ENCODE measurements around the gene DCTD.

Gene DCTD

DNA sequence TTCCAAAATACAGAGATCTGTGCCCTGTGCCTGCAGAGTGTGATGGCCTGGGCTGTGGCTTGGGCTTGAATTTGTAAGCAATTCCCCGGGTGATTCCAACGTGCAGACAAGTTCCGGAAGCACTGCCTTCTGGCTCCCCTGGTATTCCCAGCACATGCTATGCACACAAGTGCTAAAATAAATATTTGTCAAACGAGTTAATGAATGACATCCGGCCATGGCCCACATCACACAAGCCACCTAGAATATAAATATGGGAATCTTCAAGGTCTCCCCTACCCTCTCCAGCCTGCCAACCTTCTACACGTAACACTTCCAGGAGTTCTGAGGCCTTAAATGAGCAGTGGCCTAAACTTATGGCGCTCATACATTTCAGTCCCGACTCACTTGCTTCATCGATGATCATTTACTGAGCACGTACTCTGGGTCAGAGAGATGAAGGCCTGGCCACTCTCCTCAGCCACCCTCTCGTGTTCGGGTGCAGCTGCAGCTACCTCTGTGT, 21.3 kb downstream of the DCTD start:
- no peak overlapping the region for H3K27ac ChIP-seq (ENCODE audit: low read depth, low read length)
- no peak for DNase-seq
- no peak overlapping the region for H2BK5ac ChIP-seq (ENCODE audit: low read length)

GRCh38 chr4:182894681-182895275, 22.4 kb downstream of the DCTD start:
- Histone ChIP-seq H3K9ac (ENCODE audit: low read length) (no peak overlapping the region), H3K4me2 (ENCODE audit: low read length) (no peak overlapping the region), H3K27ac (ENCODE audit: low read depth, low read length) (no peak overlapping the region), H4K5ac (ENCODE audit: low read length) (no peak overlapping the region), H2BK5ac (ENCODE audit: low read length) (no peak overlapping the region), H3K23ac (ENCODE audit: low read length) (no peak overlapping the region), H3K18ac (ENCODE audit: low read length) (no peak overlapping the region), H3K4me1 (ENCODE audit: control insufficient read depth, low read depth, low read length) (no peaks in the 10 kb centered on the region), H3K79me1 (ENCODE audit: low read length) (peaks cover 1% of the 10 kb centered on the region), H3K56ac (ENCODE audit: low read length) (no peak overlapping the region), H2BK15ac (replicated peaks; ENCODE audit: low read depth) (no peak overlapping the region), H3K79me2 (ENCODE audit: control insufficient read depth, insufficient read depth, low read length) (no peaks in the 10 kb centered on the region), H2AK5ac (ENCODE audit: low read length) (no peak overlapping the region), H2BK120ac (ENCODE audit: low read depth, low read length) (no peak overlapping the region), H3K36me3 (ENCODE audit: control insufficient read depth, insufficient read depth, low read length) (no peaks in the 10 kb centered on the region), H3K4me3 (ENCODE audit: low read length) (no peak overlapping the region), H3K27me3 (ENCODE audit: insufficient read depth, low read length, poor library complexity) (no peaks in the 10 kb centered on the region), H4K8ac (ENCODE audit: low read depth, low read length) (no peak overlapping the region), H3K4ac (ENCODE audit: low read depth, low read length) (no peak overlapping the region)
- DNase-seq = no peak
- WGBS (ENCODE audit: extremely low coverage, insufficient coverage, low lambda C conversion rate) = no CpG with 5 or more reads among the region's 18 CpGs

More for the DNA sequence above, 21.3 kb downstream of the DCTD start:
- no peak overlapping the region for H3K9ac ChIP-seq (ENCODE audit: low read length)
- H3K4me3 ChIP-seq (ENCODE audit: low read length) = no peak overlapping the region
- H3K4ac ChIP-seq (ENCODE audit: low read depth, low read length) = no peak overlapping the region
- peaks cover 1% of the 10 kb centered on the region for H3K79me1 ChIP-seq (ENCODE audit: low read length)
- H3K27me3 ChIP-seq (ENCODE audit: insufficient read depth, low read length, poor library complexity) = no peaks in the 10 kb centered on the region
- no peaks in the 10 kb centered on the region for H3K36me3 ChIP-seq (ENCODE audit: control insufficient read depth, insufficient read depth, low read length)
- no peak overlapping the region for H2AK5ac ChIP-seq (ENCODE audit: low read length)
- H3K23ac ChIP-seq (ENCODE audit: low read length) = no peak overlapping the region
- no CpG with 5 or more reads among the region's 12 CpGs for WGBS (ENCODE audit: extremely low coverage, insufficient coverage, low lambda C conversion rate)
- H3K56ac ChIP-seq (ENCODE audit: low read length) = no peak overlapping the region
- H3K4me1 ChIP-seq (ENCODE audit: control insufficient read depth, low read depth, low read length) = no peaks in the 10 kb centered on the region
- no peak overlapping the region for H3K4me2 ChIP-seq (ENCODE audit: low read length)
- H4K8ac ChIP-seq (ENCODE audit: low read depth, low read length) = no peak overlapping the region
- no peak overlapping the region for H2BK15ac ChIP-seq (replicated peaks; ENCODE audit: low read depth)
- no peak overlapping the region for H3K18ac ChIP-seq (ENCODE audit: low read length)
- H2BK120ac ChIP-seq (ENCODE audit: low read depth, low read length) = no peak overlapping the region
- no peaks in the 10 kb centered on the region for H3K79me2 ChIP-seq (ENCODE audit: control insufficient read depth, insufficient read depth, low read length)
- H4K5ac ChIP-seq (ENCODE audit: low read length) = no peak overlapping the region

GRCh38 chr4:182893474-182894080, 23.6 kb downstream of the DCTD start:
- no peak overlapping the region for H3K56ac ChIP-seq (ENCODE audit: low read length)
- no peaks in the 10 kb centered on the region for H3K36me3 ChIP-seq (ENCODE audit: control insufficient read depth, insufficient read depth, low read length)
- H2BK15ac ChIP-seq (replicated peaks; ENCODE audit: low read depth) = no peak overlapping the region
- no peaks in the 10 kb centered on the region for H3K27me3 ChIP-seq (ENCODE audit: insufficient read depth, low read length, poor library complexity)
- H3K23ac ChIP-seq (ENCODE audit: low read length) = no peak overlapping the region
- H3K4me3 ChIP-seq (ENCODE audit: low read length) = no peak overlapping the region
- no peak overlapping the region for H3K4ac ChIP-seq (ENCODE audit: low read depth, low read length)
- no peak overlapping the region for H4K5ac ChIP-seq (ENCODE audit: low read length)
- no CpG with 5 or more reads among the region's 19 CpGs for WGBS (ENCODE audit: extremely low coverage, insufficient coverage, low lambda C conversion rate)
- DNase-seq = no peak
- H3K4me2 ChIP-seq (ENCODE audit: low read length) = no peak overlapping the region
- no peak overlapping the region for H3K9ac ChIP-seq (ENCODE audit: low read length)
- H3K18ac ChIP-seq (ENCODE audit: low read length) = no peak overlapping the region
- H3K79me1 ChIP-seq (ENCODE audit: low read length) = peaks cover 1% of the 10 kb centered on the region
- H3K4me1 ChIP-seq (ENCODE audit: control insufficient read depth, low read depth, low read length) = no peaks in the 10 kb centered on the region
- H3K79me2 ChIP-seq (ENCODE audit: control insufficient read depth, insufficient read depth, low read length) = no peaks in the 10 kb centered on the region
- H4K8ac ChIP-seq (ENCODE audit: low read depth, low read length) = no peak overlapping the region
- H2BK5ac ChIP-seq (ENCODE audit: low read length) = no peak overlapping the region
- no peak overlapping the region for H3K27ac ChIP-seq (ENCODE audit: low read depth, low read length)
- H2BK120ac ChIP-seq (ENCODE audit: low read depth, low read length) = no peak overlapping the region
- no peak overlapping the region for H2AK5ac ChIP-seq (ENCODE audit: low read length)

- Histone ChIP-seq H3K79me1 (ENCODE audit: low read length) (peaks cover 1% of the 10 kb centered on the region), H3K4me2 (ENCODE audit: low read length) (no peak overlapping the region), H3K79me2 (ENCODE audit: control insufficient read depth, insufficient read depth, low read length) (no peaks in the 10 kb centered on the region), H3K56ac (ENCODE audit: low read length) (no peak overlapping the region), H3K18ac (ENCODE audit: low read length) (no peak overlapping the region), H4K5ac (ENCODE audit: low read length) (no peak overlapping the region), H4K8ac (ENCODE audit: low read depth, low read length) (no peak overlapping the region), H3K23ac (ENCODE audit: low read length) (no peak overlapping the region), H3K4ac (ENCODE audit: low read depth, low read length) (no peak overlapping the region), H2BK120ac (ENCODE audit: low read depth, low read length) (no peak overlapping the region), H3K36me3 (ENCODE audit: control insufficient read depth, insufficient read depth, low read length) (no peaks in the 10 kb centered on the region), H3K4me1 (ENCODE audit: control insufficient read depth, low read depth, low read length) (no peaks in the 10 kb centered on the region), H3K27ac (ENCODE audit: low read depth, low read length) (no peak overlapping the region), H3K9ac (ENCODE audit: low read length) (no peak overlapping the region), H2AK5ac (ENCODE audit: low read length) (no peak overlapping the region), H3K27me3 (ENCODE audit: insufficient read depth, low read length, poor library complexity) (no peaks in the 10 kb centered on the region), H2BK15ac (replicated peaks; ENCODE audit: low read depth) (no peak overlapping the region), H3K4me3 (ENCODE audit: low read length) (no peak overlapping the region), H2BK5ac (ENCODE audit: low read length) (no peak overlapping the region)
- DNase-seq = no peak
- no CpG with 5 or more reads among the region's 6 CpGs for WGBS (ENCODE audit: extremely low coverage, insufficient coverage, low lambda C conversion rate)
These were observed 24.1 kb downstream of the DCTD start for GRCh38 chr4:182893047-182893446.

DNA sequence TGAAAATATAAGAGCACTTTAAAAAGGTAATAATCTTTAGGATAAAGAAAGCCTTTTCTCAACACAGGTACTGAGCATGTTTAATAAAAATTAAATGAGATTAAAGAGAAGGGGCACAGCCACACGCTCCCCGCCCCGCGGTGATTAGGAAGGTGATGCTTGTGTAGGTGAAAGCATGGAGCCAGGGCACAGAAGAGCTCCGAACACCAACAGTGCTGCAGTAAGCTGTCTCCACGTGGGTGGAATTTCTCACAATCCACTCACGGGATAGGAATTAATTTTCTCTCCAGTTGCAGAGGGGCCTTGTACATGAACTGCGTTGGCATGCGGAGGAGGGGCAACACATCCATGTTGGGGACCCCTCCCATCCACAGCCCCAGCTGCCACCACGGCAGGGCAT, 27.0 kb downstream of the DCTD start:
- Histone ChIP-seq H2AK5ac (ENCODE audit: low read length) (no peak overlapping the region), H2BK120ac (ENCODE audit: low read depth, low read length) (no peak overlapping the region), H3K27me3 (ENCODE audit: insufficient read depth, low read length, poor library complexity) (no peaks in the 10 kb centered on the region), H3K36me3 (ENCODE audit: control insufficient read depth, insufficient read depth, low read length) (no peaks in the 10 kb centered on the region), H3K9ac (ENCODE audit: low read length) (no peak overlapping the region), H4K5ac (ENCODE audit: low read length) (no peak overlapping the region), H3K23ac (ENCODE audit: low read length) (no peak overlapping the region), H3K4me3 (ENCODE audit: low read length) (no peak overlapping the region), H3K79me1 (ENCODE audit: low read length) (no peaks in the 10 kb centered on the region), H3K4me2 (ENCODE audit: low read length) (no peak overlapping the region), H3K56ac (ENCODE audit: low read length) (no peak overlapping the region), H3K4ac (ENCODE audit: low read depth, low read length) (no peak overlapping the region), H3K27ac (ENCODE audit: low read depth, low read length) (no peak overlapping the region), H2BK5ac (ENCODE audit: low read length) (no peak overlapping the region), H3K4me1 (ENCODE audit: control insufficient read depth, low read depth, low read length) (no peaks in the 10 kb centered on the region), H4K8ac (ENCODE audit: low read depth, low read length) (no peak overlapping the region), H3K18ac (ENCODE audit: low read length) (no peak overlapping the region), H2BK15ac (replicated peaks; ENCODE audit: low read depth) (no peak overlapping the region), H3K79me2 (ENCODE audit: control insufficient read depth, insufficient read depth, low read length) (no peaks in the 10 kb centered on the region)
- no peak for DNase-seq
- WGBS (ENCODE audit: extremely low coverage, insufficient coverage, low lambda C conversion rate) = no CpG with 5 or more reads among the region's 10 CpGs

DNA sequence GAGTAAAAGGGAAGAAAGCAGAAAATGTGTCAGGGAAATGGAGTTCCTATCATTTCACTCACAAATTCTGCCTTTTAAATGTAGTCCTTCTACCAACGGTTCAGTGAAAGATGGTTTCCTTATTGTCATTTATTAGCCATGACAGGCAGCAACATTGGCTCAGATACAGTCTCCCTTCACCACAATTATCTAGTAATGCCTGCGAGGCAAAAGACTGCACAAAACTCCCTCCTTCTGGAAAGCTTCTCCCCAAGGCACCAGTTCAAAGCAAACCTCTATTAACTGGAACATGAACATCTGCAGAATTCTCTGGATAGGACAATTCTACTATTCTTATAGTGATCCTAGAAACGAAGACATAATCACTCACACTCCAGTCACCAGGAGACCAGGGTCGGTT, 28.3 kb downstream of the DCTD start:
- WGBS (ENCODE audit: extremely low coverage, insufficient coverage, low lambda C conversion rate) = no CpG with 5 or more reads among the region's 4 CpGs

More for the DNA sequence above, 28.3 kb downstream of the DCTD start:
- Histone ChIP-seq H4K8ac (ENCODE audit: low read depth, low read length) (no peak overlapping the region), H3K79me2 (ENCODE audit: control insufficient read depth, insufficient read depth, low read length) (no peaks in the 10 kb centered on the region), H2BK5ac (ENCODE audit: low read length) (no peak overlapping the region), H3K4me1 (ENCODE audit: control insufficient read depth, low read depth, low read length) (no peaks in the 10 kb centered on the region), H3K56ac (ENCODE audit: low read length) (no peak overlapping the region), H4K5ac (ENCODE audit: low read length) (no peak overlapping the region), H3K36me3 (ENCODE audit: control insufficient read depth, insufficient read depth, low read length) (peaks cover 2% of the 10 kb centered on the region), H3K79me1 (ENCODE audit: low read length) (no peaks in the 10 kb centered on the region), H3K18ac (ENCODE audit: low read length) (no peak overlapping the region), H3K27ac (ENCODE audit: low read depth, low read length) (no peak overlapping the region), H2BK15ac (replicated peaks; ENCODE audit: low read depth) (no peak overlapping the region), H3K4me2 (ENCODE audit: low read length) (no peak overlapping the region), H3K4ac (ENCODE audit: low read depth, low read length) (no peak overlapping the region), H3K9ac (ENCODE audit: low read length) (no peak overlapping the region), H3K4me3 (ENCODE audit: low read length) (no peak overlapping the region), H2BK120ac (ENCODE audit: low read depth, low read length) (no peak overlapping the region), H3K27me3 (ENCODE audit: insufficient read depth, low read length, poor library complexity) (no peaks in the 10 kb centered on the region), H3K23ac (ENCODE audit: low read length) (no peak overlapping the region), H2AK5ac (ENCODE audit: low read length) (no peak overlapping the region)
- no peak for DNase-seq

Measured in mesendoderm (in vitro differentiated cells).